HepG2 (cell line): ENCODE results near the gene GALK2. TPM values are rescaled to one million over a fixed set of nuclear protein-coding genes. Genes with fewer than 3 reads are reported as not detected.

Experiments used
- ARNT2 ChIP-seq: sonication (generic); formaldehyde crosslinking; IDR thresholded peaks from 2 replicates; pipeline ENCODE4 v1.8.0; 2022; ENCODE audit warnings: mild to moderate bottlenecking, low read depth, missing genetic modification reagents, moderate library complexity
- HMG20A ChIP-seq: IDR thresholded peaks from 2 replicates; pipeline ENCODE4 v1.6.1; 2016; ENCODE audit warnings: borderline replicate concordance
- HMGA1 ChIP-seq: sonication (generic); formaldehyde crosslinking; conservative IDR thresholded peaks from 2 replicates; pipeline ENCODE4 v1.4.0; 2020; ENCODE audit warnings: missing genetic modification reagents
- HNF4A ChIP-seq: sonication (generic); formaldehyde crosslinking; IDR thresholded peaks from 2 replicates; pipeline ENCODE4 v1.4.0; 2020; ENCODE audit warnings: missing genetic modification reagents
- IRF2 ChIP-seq: IDR thresholded peaks from 2 replicates; pipeline ENCODE4 v1.6.1; 2018; ENCODE audit warnings: missing genetic modification reagents, missing compliant biosample characterization
- KLF13 ChIP-seq: sonication (generic); formaldehyde crosslinking; IDR thresholded peaks from 2 replicates; pipeline ENCODE4 v1.4.0; 2020; ENCODE audit warnings: mild to moderate bottlenecking, missing genetic modification reagents
- PHF21A ChIP-seq: sonication (generic); formaldehyde crosslinking; IDR thresholded peaks from 2 replicates; pipeline ENCODE4 v1.5.0; 2020; ENCODE audit warnings: mild to moderate bottlenecking, missing genetic modification reagents
- SIN3A ChIP-seq: IDR thresholded peaks from 2 replicates; pipeline ENCODE4 v1.6.1; 2011; ENCODE audit warnings: low read depth, mild to moderate bottlenecking, control low read depth, low read length, borderline replicate concordance
- SNAPC2 ChIP-seq: sonication (generic); formaldehyde crosslinking; IDR thresholded peaks from 2 replicates; pipeline ENCODE4 v1.8.1; 2022; ENCODE audit warnings: mild to moderate bottlenecking, missing genetic modification reagents
- YEATS2 ChIP-seq: sonication (generic); formaldehyde crosslinking; IDR thresholded peaks from 2 replicates; pipeline ENCODE4 v1.4.0; 2020; ENCODE audit warnings: missing genetic modification reagents, borderline replicate concordance
- ZBTB1 ChIP-seq: sonication (generic); formaldehyde crosslinking; IDR thresholded peaks from 2 replicates; pipeline ENCODE4 v1.4.0; 2020; ENCODE audit warnings: missing genetic modification reagents, borderline replicate concordance
- ZNF18 ChIP-seq: sonication (generic); formaldehyde crosslinking; IDR thresholded peaks from 2 replicates; pipeline ENCODE4 v1.8.0; 2022; ENCODE audit warnings: mild to moderate bottlenecking, missing genetic modification reagents; ENCODE audit not compliant: insufficient replicate concordance
- ZNF20 ChIP-seq: sonication (generic); formaldehyde crosslinking; IDR thresholded peaks from 2 replicates; pipeline ENCODE4 v1.4.0; 2020; ENCODE audit warnings: mild to moderate bottlenecking, moderate library complexity, missing genetic modification reagents
- ZNF282 ChIP-seq: fragments of 450-650 bp; IDR thresholded peaks from 2 replicates; pipeline ENCODE4 v1.6.1; 2018; ENCODE audit not compliant: partially characterized antibody
- ZNF335 ChIP-seq: sonication (generic); formaldehyde crosslinking; IDR thresholded peaks from 2 replicates; pipeline ENCODE4 v1.4.0; 2020; ENCODE audit warnings: missing genetic modification reagents
- ZNF530 ChIP-seq: sonication (generic); formaldehyde crosslinking; IDR thresholded peaks from 2 replicates; pipeline ENCODE4 v1.5.0; 2020; ENCODE audit warnings: low read depth, mild to moderate bottlenecking, missing genetic modification reagents
- ZNF563 ChIP-seq: sonication (generic); formaldehyde crosslinking; IDR thresholded peaks from 2 replicates; pipeline ENCODE4 v1.8.0; 2022; ENCODE audit warnings: mild to moderate bottlenecking, moderate library complexity, missing genetic modification reagents
- ZNF572 ChIP-seq: sonication (generic); formaldehyde crosslinking; IDR thresholded peaks from 2 replicates; pipeline ENCODE4 v1.5.1; 2020; ENCODE audit warnings: mild to moderate bottlenecking, missing genetic modification reagents
- ZNF574 ChIP-seq: sonication (generic); formaldehyde crosslinking; IDR thresholded peaks from 2 replicates; pipeline ENCODE4 v1.4.0; 2020; ENCODE audit warnings: missing genetic modification reagents
- ZNF616 ChIP-seq: sonication (generic); formaldehyde crosslinking; IDR thresholded peaks from 2 replicates; pipeline ENCODE4 v1.5.0; 2020; ENCODE audit warnings: low read depth, mild to moderate bottlenecking, missing genetic modification reagents
- polyA plus RNA-seq, 8 experiments: library from polyadenylated mRNA; depleted of rRNA in 3 of 8; stranded (reverse) in 7 of 8; unstranded in 1 of 8; fragments of >200 nt; fragmentation: Illumina TruSeq in 4 of 8; extraction: Trizol in 4 of 8; gene quantifications; 2 replicates each; pipeline versions ENCODE4 v1.2.1 to v1.2.3, GENCODE V29; 2011 to 2016; ENCODE audit warnings: low read depth in 4 of 8, missing spikeins in 1 of 8, mixed read lengths in 1 of 8; ENCODE audit not compliant: insufficient read depth in 1 of 8
- total RNA-seq, 5 experiments: library from RNA; depleted of rRNA; stranded (reverse); fragments of >200 nt; fragmentation: Illumina TruSeq; extraction: Trizol; gene quantifications; 2 replicates each; pipeline ENCODE4 v1.2.3, GENCODE V29; 2016; ENCODE audit warnings: low read depth in 1 of 5
- TF ChIP-seq, protein P1 (sequence below): sonication (generic); formaldehyde crosslinking; IDR thresholded peaks from 2 replicates; pipeline ENCODE4 v1.4.0; 2020; ENCODE audit warnings: mild to moderate bottlenecking, missing genetic modification reagents
- TF ChIP-seq, protein P2 (sequence below): sonication (generic); formaldehyde crosslinking; IDR thresholded peaks from 2 replicates; pipeline ENCODE4 v1.5.1; 2020; ENCODE audit warnings: mild to moderate bottlenecking, missing genetic modification reagents, moderate library complexity

The GALK2 gene
- total and polyA plus RNA-seq, 2 of the 13 experiments (the other 11 are each of a cell fraction or from before 2014, with no cell fraction given), result 17.6 to 32.8 TPM

GRCh38 chr15:49169880-49170597 is at the start of gene GALK2 (continued):
- TF ChIP-seq ZNF18 (CRISPR knock-in tag) (peak; percentile 44), ZNF616 (CRISPR knock-in tag) (0 out of 2 replicates have a peak, but pooled peaks have one; percentile 74), ZNF563 (peak; percentile 100), ZNF335 (CRISPR knock-in tag) (no peak), ZBTB1 (CRISPR knock-in tag) (no peak), IRF2 (CRISPR knock-in tag) (peak; percentile 63), ZNF572 (CRISPR knock-in tag) (peak; percentile 46; the same call in 1 of the 2 replicates), HMGA1 (CRISPR knock-in tag) (no peak), ARNT2 (peak; percentile 82), ZNF282 (no peak), HNF4A (CRISPR knock-in tag) (peak; percentile 26; the same call in 1 of the 2 replicates), ZNF574 (CRISPR knock-in tag) (peak; percentile 64), ZNF20 (CRISPR knock-in tag) (no peak), PHF21A (CRISPR knock-in tag) (peak; percentile 51; the same call in 1 of the 2 replicates), SIN3A (peak; percentile 52; the same call in 1 of the 2 replicates), ZNF530 (CRISPR knock-in tag) (no peak), HMG20A (CRISPR knock-in tag) (no peak), KLF13 (CRISPR knock-in tag) (no peak), YEATS2 (CRISPR knock-in tag) (peak; percentile 62; the same call in 1 of the 2 replicates), SNAPC2 (no peak)
- TF ChIP-seq, protein P1, sequence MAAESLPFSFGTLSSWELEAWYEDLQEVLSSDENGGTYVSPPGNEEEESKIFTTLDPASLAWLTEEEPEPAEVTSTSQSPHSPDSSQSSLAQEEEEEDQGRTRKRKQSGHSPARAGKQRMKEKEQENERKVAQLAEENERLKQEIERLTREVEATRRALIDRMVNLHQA (CRISPR knock-in tag), result no peak
- TF ChIP-seq, protein P2, sequence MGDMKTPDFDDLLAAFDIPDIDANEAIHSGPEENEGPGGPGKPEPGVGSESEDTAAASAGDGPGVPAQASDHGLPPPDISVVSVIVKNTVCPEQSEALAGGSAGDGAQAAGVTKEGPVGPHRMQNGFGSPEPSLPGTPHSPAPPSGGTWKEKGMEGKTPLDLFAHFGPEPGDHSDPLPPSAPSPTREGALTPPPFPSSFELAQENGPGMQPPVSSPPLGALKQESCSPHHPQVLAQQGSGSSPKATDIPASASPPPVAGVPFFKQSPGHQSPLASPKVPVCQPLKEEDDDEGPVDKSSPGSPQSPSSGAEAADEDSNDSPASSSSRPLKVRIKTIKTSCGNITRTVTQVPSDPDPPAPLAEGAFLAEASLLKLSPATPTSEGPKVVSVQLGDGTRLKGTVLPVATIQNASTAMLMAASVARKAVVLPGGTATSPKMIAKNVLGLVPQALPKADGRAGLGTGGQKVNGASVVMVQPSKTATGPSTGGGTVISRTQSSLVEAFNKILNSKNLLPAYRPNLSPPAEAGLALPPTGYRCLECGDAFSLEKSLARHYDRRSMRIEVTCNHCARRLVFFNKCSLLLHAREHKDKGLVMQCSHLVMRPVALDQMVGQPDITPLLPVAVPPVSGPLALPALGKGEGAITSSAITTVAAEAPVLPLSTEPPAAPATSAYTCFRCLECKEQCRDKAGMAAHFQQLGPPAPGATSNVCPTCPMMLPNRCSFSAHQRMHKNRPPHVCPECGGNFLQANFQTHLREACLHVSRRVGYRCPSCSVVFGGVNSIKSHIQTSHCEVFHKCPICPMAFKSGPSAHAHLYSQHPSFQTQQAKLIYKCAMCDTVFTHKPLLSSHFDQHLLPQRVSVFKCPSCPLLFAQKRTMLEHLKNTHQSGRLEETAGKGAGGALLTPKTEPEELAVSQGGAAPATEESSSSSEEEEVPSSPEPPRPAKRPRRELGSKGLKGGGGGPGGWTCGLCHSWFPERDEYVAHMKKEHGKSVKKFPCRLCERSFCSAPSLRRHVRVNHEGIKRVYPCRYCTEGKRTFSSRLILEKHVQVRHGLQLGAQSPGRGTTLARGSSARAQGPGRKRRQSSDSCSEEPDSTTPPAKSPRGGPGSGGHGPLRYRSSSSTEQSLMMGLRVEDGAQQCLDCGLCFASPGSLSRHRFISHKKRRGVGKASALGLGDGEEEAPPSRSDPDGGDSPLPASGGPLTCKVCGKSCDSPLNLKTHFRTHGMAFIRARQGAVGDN (CRISPR knock-in tag), result peak; percentile 98
